Cardiac atrium fibroblast (primary cell): ENCODE measurements around the gene C1GALT1C1. TPM values are rescaled to one million over a fixed set of nuclear protein-coding genes. Genes with fewer than 3 reads are reported as not detected.

Source experiments
- total RNA-seq: library from RNA; depleted of rRNA; stranded (reverse); fragments of >200 nt; gene quantifications from 2 replicates; pipeline ENCODE4 v1.2.3, GENCODE V29; 2015

Gene C1GALT1C1
- total RNA-seq, result 23.5 and 40.5 TPM in 2 replicates

GRCh38 chrX:120629667-120630537, at the start of gene C1GALT1C1:
Gene C1GALT1C1 (minus strand): TSS chrX:120630054. CDS start chrX:120627166, 2,888 bp downstream.

GRCh38 chrX:120603707-120604360, 26.0 kb downstream of the C1GALT1C1 start, which contains the start of gene MCTS1:
Gene MCTS1 (plus strand): TSS chrX:120604101. CDS start chrX:120604237, 136 bp downstream.

Other genes with a start within 250 kb of the C1GALT1C1 start
- gene LAMP2, start 160.8 kb downstream of the C1GALT1C1 start, total RNA-seq, result 143 and 168 TPM in 2 replicates
- gene CUL4B, start 69.1 kb downstream of the C1GALT1C1 start, total RNA-seq, result 50.4 and 82.8 TPM in 2 replicates
- gene MCTS1, start 26.0 kb downstream of the C1GALT1C1 start, total RNA-seq, result 33.2 and 62.5 TPM in 2 replicates
- gene CT47B1, start 245.8 kb upstream of the C1GALT1C1 start, total RNA-seq, result not detected in 2 replicates